Endothelial cell of umbilical vein (primary cell): ENCODE measurements around the gene HIVEP3. TPM values are rescaled to one million over a fixed set of nuclear protein-coding genes. Genes with fewer than 3 reads are reported as not detected.

Experiments used
- BruUV-seq: library from RNA; stranded (reverse); fragments of 400-500 nt; replicated peaks from 2 replicates; lab custom pipeline; 2021; lab: Mats Ljungman, UMichigan
- CTCF ChIA-PET: fragments of 300-600, 350-600 bp; sonication (Branson Sonifier 250); formaldehyde crosslinking; loops from one replicate; lab custom pipeline; 2021; ENCODE audit warnings: antibody characterized with exemption, inconsistent platforms; lab: Charles Lee
- POLR2A ChIA-PET: fragments of 300-600, 350-600 bp; sonication (Branson Sonifier 250); formaldehyde crosslinking; loops from one replicate; lab custom pipeline; 2021; ENCODE audit warnings: antibody characterized with exemption, inconsistent platforms; lab: Charles Lee
- DNase-seq: peaks from one replicate; pipeline ENCODE4 v3.0.0-alpha.2; 2011; ENCODE audit warnings: low read depth, low spot score
- FAIRE-seq: peaks from 2 replicates; lab custom pipeline; 2011; peaks lifted over from hg19 to GRCh38; lab: Jason Lieb, UNC
- H2AFZ ChIP-seq: 2 replicates; pipeline ENCODE4 v1.6.0; 2012; ENCODE audit warnings: low read depth, low read length, control low read depth, inconsistent platforms
- H3K27ac ChIP-seq: 2 replicates; pipeline ENCODE4 v1.5.1; 2011; ENCODE audit warnings: low read depth, mild to moderate bottlenecking, control low read depth, low read length, moderate library complexity; ENCODE audit not compliant: insufficient read depth
- H3K27me3 ChIP-seq, 2 experiments: 2 replicates each; pipeline versions ENCODE4 v1.6.0 to v1.6.1; 2011; ENCODE audit warnings: low read length in 2 of 2, mixed read lengths in 1 of 2; ENCODE audit not compliant: control insufficient read depth in 2 of 2, insufficient read depth in 2 of 2
- H3K36me3 ChIP-seq, 2 experiments: 2 replicates in 1 of 2; 3 replicates in 1 of 2; pipeline ENCODE4 v1.5.1; 2011; ENCODE audit warnings: low read length in 2 of 2, mild to moderate bottlenecking in 1 of 2, moderate library complexity in 1 of 2; ENCODE audit not compliant: control insufficient read depth in 2 of 2, insufficient read depth in 2 of 2; ENCODE audit errors: extremely low read depth in 1 of 2
- H3K4me1 ChIP-seq: 3 replicates; pipeline ENCODE4 v1.5.1; 2011; ENCODE audit warnings: mild to moderate bottlenecking, low read length; ENCODE audit not compliant: control insufficient read depth, insufficient read depth; ENCODE audit errors: extremely low read depth
- H3K4me2 ChIP-seq: 2 replicates; pipeline ENCODE4 v1.6.1; 2011; ENCODE audit warnings: low read length, control low read depth, mixed read lengths; ENCODE audit not compliant: insufficient read depth
- H3K4me3 ChIP-seq, 3 experiments: fragments of 200-600 bp in 1 of 3; sonication (generic), shearing (Covaris generic) in 1 of 3; replicated peaks in 1 of 3; 2 replicates each; pipeline ENCODE4 v1.5.1; 2011 to 2016; ENCODE audit warnings: control low read depth in 3 of 3, low read length in 3 of 3, mild to moderate bottlenecking in 2 of 3, inconsistent platforms in 1 of 3, low read depth in 1 of 3, moderate library complexity in 1 of 3; ENCODE audit not compliant: insufficient read depth in 1 of 3
- H3K79me2 ChIP-seq: 2 replicates; pipeline ENCODE4 v1.6.0; 2012; ENCODE audit warnings: low read length, inconsistent platforms; ENCODE audit not compliant: control insufficient read depth, insufficient read depth
- H3K9ac ChIP-seq: replicated peaks from 2 replicates; pipeline ENCODE3; 2011; ENCODE audit warnings: low read length, control low read depth; ENCODE audit not compliant: insufficient read depth; ENCODE audit errors: extremely low read depth
- H3K9me1 ChIP-seq: replicated peaks from 3 replicates; pipeline ENCODE4 v1.6.0; 2011; ENCODE audit warnings: mild to moderate bottlenecking, low read length; ENCODE audit not compliant: control insufficient read depth, insufficient read depth; ENCODE audit errors: extremely low read depth
- H3K9me3 ChIP-seq: replicated peaks from 2 replicates; pipeline ENCODE4 v1.5.1; 2012; ENCODE audit warnings: low read length, inconsistent platforms; ENCODE audit not compliant: control insufficient read depth, insufficient read depth
- H4K20me1 ChIP-seq: replicated peaks from 2 replicates; pipeline ENCODE3; 2011; ENCODE audit warnings: mild to moderate bottlenecking, low read length; ENCODE audit not compliant: control insufficient read depth, insufficient read depth; ENCODE audit errors: extremely low read depth
- CTCF ChIP-seq, 2 donors: IDR thresholded peaks; 1 replicate in 1 of 2; 2 replicates in 1 of 2; pipeline ENCODE4 v1.5.1; 2011; ENCODE audit warnings: low read length in 2 of 2, mild to moderate bottlenecking in 2 of 2, moderate library complexity in 2 of 2, control low read depth in 1 of 2, inconsistent platforms in 1 of 2, low read depth in 1 of 2; ENCODE audit not compliant: insufficient read depth in 1 of 2; ENCODE audit errors: extremely low read depth in 1 of 2
- EZH2 ChIP-seq: IDR thresholded peaks from 2 replicates; pipeline ENCODE4 v1.6.1; 2012; ENCODE audit warnings: borderline replicate concordance, low read depth, mild to moderate bottlenecking, moderate library complexity, low read length, inconsistent platforms; ENCODE audit not compliant: severe bottlenecking
- FOS ChIP-seq: IDR thresholded peaks from 2 replicates; pipeline ENCODE4 v1.6.1; 2011; ENCODE audit warnings: mild to moderate bottlenecking, low read length, moderate library complexity, borderline replicate concordance; ENCODE audit not compliant: insufficient read depth
- GATA2 ChIP-seq: IDR thresholded peaks from 2 replicates; pipeline ENCODE4 v1.7.0; 2011; ENCODE audit warnings: low read depth, mild to moderate bottlenecking, moderate library complexity, mixed read lengths, low read length; ENCODE audit not compliant: insufficient read length, insufficient read depth
- JUN ChIP-seq: IDR thresholded peaks from 2 replicates; pipeline ENCODE4 v1.6.1; 2011; ENCODE audit warnings: borderline replicate concordance, low read depth; ENCODE audit not compliant: insufficient read length, insufficient read depth
- MAX ChIP-seq: IDR thresholded peaks from 2 replicates; pipeline ENCODE4 v1.6.1; 2011; ENCODE audit not compliant: insufficient read depth, insufficient read length
- MYC ChIP-seq: IDR thresholded peaks from one replicate; pipeline ENCODE4 v1.6.1; 2011; ENCODE audit warnings: mild to moderate bottlenecking, low read depth, low read length
- POLR2A ChIP-seq: IDR thresholded peaks from 2 replicates; pipeline ENCODE4 v1.6.1; 2012; ENCODE audit warnings: low read depth, mild to moderate bottlenecking, control low read depth, low read length
- POLR2AphosphoS5 ChIP-seq: IDR thresholded peaks from 2 replicates; pipeline ENCODE4 v1.6.1; 2012; ENCODE audit warnings: low read depth, mild to moderate bottlenecking, control low read depth, low read length, moderate library complexity; ENCODE audit not compliant: insufficient read depth
- dilution Hi-C: fragments of 300-500 bp; cut with MboI; formaldehyde crosslinking; loops from one replicate; pipeline ENCODE4 v1.15.0; 2019; ENCODE audit warnings: low sequenced_read_pairs; ENCODE audit not compliant: extremely low pct_ligation_motif_present
- intact Hi-C: fragments of 100-400 bp; cut with micrococcal nuclease; formaldehyde crosslinking; loops from one replicate; pipeline ENCODE4 v1.10.0; 2022
- polyA plus RNA-seq, 4 experiments: library from polyadenylated mRNA; depleted of rRNA in 3 of 4; stranded (reverse) in 3 of 4; unstranded in 1 of 4; fragments of >200 nt; gene quantifications; 2 replicates each; pipeline versions ENCODE4 v1.2.1 to v1.2.3, GENCODE V29; 2011 to 2012; ENCODE audit warnings: missing spikeins in 1 of 4
- total RNA-seq: library from RNA; stranded (reverse); gene quantifications from 2 replicates; pipeline ENCODE4 v1.2.3, GENCODE V29; 2021

The HIVEP3 gene
- total and polyA plus RNA-seq, 2 donors (not counting 3 experiments of a cell fraction or from before 2014, with no cell fraction given): 3.4 to 4.0 TPM

GRCh38 chr1:41641941-41642527 is 276.7 kb downstream of the HIVEP3 start:
- no peak for TF ChIP-seq FOS
- no peak for TF ChIP-seq JUN
- TF ChIP-seq MYC: no peak
- Histone ChIP-seq H2AFZ (no peak overlapping the region), H4K20me1 (no peaks in the 10 kb centered on the region), H3K9me3 (no peaks in the 10 kb centered on the region), H3K27ac (no peak overlapping the region), H3K4me3 (no peak overlapping the region), H3K9me1 (no peaks in the 10 kb centered on the region), H3K4me1 (no peaks in the 10 kb centered on the region), H3K36me3 (no peaks in the 10 kb centered on the region), H3K27me3 (no peaks in the 10 kb centered on the region), H3K79me2 (no peaks in the 10 kb centered on the region), H3K9ac (no peak overlapping the region), H3K4me2 (no peak overlapping the region)
- intact Hi-C loops (no loop called here), dilution Hi-C loops (no loop called here)
- POLR2A ChIA-PET: no interaction called here
- CTCF ChIA-PET: no interaction called here
- no peak for DNase-seq
- no peak for FAIRE-seq
- BruUV-seq: no TSS peak

- POLR2A ChIA-PET: no interaction called here
- H3K27me3 ChIP-seq: no peaks in the 10 kb centered on the region
- H3K4me3 ChIP-seq: no peak overlapping the region
- BruUV-seq: no TSS peak
- CTCF ChIA-PET: interaction anchor here (1.5 kb wide), 1 partner anchor 11 kb away, joined by 4 read pairs; no protein-coding TSS in a partner anchor
- H3K27ac ChIP-seq: no peak overlapping the region
- H3K9me1 ChIP-seq: no peaks in the 10 kb centered on the region
- H3K4me2 ChIP-seq: no peak overlapping the region
- DNase-seq: no peak
- no peaks in the 10 kb centered on the region for H3K9me3 ChIP-seq
- H3K79me2 ChIP-seq: no peaks in the 10 kb centered on the region
- TF ChIP-seq MYC: no peak
- TF ChIP-seq MAX: no peak
- TF ChIP-seq POLR2AphosphoS5: no peak
- TF ChIP-seq POLR2A: no peak
- no peak for TF ChIP-seq EZH2
- TF ChIP-seq FOS: no peak
- no peak for TF ChIP-seq GATA2
- no peak for TF ChIP-seq CTCF (IDR thresholded peaks at IDR 0.05; ENCODE audit: extremely low read depth in 1 of 2, insufficient read depth in 1 of 2, low read depth in 1 of 2, low read length in 2 of 2)
- no peak for TF ChIP-seq JUN
- intact Hi-C loops (no loop called here), dilution Hi-C loops (no loop called here)
- H4K20me1 ChIP-seq: no peaks in the 10 kb centered on the region
- no peak overlapping the region for H2AFZ ChIP-seq
- no peak for FAIRE-seq
- H3K9ac ChIP-seq: no peak overlapping the region
- no peaks in the 10 kb centered on the region for H3K36me3 ChIP-seq
- H3K4me1 ChIP-seq: no peaks in the 10 kb centered on the region
These were observed 277.3 kb downstream of the HIVEP3 start for GRCh38 chr1:41641475-41641814.
